Measurements from ENCODE around the gene HMG20A.

The HMG20A gene

DNA sequence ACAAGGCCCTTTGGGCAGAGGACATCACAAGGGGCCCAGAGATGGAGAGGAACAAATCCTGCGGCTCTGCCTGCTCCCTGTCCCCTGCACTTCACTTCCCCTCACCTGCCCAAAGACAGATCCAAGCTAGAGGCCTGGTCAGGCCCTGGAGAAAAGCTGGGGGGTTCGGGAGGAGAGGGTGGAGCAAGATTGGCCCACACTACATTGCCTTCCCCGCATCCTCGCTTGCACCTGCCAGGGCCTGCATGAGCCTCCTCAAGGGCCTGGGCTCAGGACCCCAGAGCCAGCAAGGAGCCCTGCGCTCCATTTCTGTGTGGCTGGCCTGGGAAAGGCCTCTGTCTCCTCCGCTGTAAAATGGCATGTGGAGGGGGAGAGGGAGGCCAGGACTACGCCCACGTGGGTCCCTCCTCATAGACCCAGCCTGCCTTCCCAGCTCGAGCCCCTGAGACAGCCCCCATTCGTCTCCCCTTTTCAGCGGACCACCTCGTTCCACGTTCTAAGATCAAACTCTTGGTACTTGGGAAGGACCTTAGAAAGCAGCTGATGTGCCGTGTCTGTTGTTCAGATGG, 106.0 kb downstream of the HMG20A start:
- DNase-seq, result no peak

DNA sequence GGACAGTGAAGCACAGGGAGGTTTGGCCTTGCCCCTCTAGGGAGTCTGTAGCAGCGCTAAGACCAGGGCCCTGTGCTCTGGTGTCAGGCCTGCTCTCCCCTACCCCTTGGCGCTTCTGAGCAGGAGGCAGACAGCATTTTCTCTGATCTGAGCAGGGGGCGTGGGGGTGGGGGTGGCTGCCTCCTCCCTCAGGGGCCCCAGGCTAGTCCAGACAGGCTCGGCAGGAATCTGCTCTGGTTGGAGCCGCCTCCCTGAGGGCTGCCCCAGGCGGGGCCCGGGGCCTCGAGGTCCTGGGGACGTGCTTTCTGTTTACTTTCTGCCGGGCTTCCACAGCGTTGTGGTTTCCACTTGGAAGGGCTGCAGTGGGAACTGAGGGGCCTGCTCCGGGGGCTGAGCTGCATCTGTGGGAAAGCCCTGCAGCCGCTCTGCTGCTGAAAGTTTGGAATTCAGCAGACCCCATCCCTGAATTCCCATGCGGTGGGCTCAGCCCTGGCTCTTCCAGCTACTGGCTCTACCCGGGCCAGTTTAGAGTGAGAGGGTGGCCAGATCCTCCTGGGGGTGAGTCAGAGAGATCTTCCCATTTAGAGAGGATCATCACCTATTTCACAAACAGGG, 106.6 kb downstream of the HMG20A start:
- peak; percentile 61 for DNase-seq

DNA sequence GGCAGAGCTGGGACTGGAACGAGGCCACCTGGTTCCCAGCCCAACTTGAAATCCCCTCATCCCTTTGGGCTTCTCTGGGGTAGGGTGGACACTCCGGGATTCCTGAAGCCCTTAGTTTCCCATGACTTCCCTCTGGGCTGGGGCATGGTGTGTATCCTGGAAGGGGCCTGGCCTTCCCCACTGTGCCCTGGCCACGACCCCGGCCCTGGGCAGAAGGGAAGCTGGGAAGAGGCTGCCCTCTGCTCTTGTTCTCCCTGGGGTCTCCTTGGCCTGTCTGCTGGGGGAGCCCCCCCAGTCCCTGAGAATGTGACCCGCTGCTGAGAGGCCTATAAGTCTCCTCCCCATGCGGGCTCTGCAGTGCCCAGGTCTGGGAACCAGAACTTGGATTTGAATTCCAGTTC, 107.1 kb downstream of the HMG20A start:
- DNase-seq, result no peak

DNA sequence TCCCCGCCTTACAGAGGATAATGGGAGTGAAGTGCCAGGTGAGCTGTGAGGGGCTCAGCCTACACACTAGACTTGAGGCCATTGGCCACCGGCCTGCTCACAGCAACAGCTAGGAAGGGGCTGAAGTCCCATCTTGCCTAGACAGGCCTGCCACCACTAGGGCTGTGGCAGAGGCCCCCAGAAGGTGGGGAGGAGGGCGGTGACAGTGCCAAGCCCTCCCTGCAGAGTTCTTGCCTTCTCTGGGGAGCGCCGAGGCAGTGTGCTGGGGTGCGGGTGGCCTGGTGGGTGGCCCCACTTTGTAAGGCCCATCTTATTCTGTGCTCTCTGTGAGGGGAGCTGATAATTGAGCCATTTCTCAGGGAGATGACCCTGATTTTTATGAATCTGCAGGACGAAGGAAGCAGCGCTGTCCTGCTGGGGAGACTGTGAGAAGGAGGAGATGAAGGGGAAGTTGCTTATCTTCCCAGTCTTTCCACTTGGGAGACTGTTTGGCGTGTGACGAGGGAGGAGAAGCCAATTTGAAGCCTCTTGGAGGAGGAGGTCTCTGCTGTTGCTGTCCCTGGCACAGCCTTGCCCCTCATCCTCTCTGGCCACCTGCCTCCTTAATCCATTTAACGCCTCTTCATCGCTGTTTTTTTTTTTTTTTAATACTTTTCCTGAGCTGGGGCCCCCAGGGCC, 107.7 kb downstream of the HMG20A start:
- DNase-seq, result no peak

DNA sequence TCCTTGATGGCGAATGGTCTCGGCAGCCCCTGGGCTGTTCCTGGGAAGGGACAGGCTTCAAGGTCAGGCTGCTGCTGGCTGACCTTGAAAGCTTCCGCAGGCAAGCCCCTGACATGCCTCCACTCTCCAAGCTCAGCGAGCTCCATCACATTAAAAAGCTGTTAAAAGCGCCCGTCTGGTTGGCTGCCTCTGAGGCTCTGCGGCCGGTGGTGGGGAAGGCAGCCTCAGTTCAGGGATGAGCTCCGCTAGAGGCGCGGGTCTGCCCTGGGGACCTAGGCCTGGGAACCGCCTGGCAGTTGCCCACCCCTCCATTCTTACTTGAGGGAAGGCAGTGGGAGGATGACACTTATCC, 108.3 kb downstream of the HMG20A start:
- peak; percentile 25 for DNase-seq

DNA sequence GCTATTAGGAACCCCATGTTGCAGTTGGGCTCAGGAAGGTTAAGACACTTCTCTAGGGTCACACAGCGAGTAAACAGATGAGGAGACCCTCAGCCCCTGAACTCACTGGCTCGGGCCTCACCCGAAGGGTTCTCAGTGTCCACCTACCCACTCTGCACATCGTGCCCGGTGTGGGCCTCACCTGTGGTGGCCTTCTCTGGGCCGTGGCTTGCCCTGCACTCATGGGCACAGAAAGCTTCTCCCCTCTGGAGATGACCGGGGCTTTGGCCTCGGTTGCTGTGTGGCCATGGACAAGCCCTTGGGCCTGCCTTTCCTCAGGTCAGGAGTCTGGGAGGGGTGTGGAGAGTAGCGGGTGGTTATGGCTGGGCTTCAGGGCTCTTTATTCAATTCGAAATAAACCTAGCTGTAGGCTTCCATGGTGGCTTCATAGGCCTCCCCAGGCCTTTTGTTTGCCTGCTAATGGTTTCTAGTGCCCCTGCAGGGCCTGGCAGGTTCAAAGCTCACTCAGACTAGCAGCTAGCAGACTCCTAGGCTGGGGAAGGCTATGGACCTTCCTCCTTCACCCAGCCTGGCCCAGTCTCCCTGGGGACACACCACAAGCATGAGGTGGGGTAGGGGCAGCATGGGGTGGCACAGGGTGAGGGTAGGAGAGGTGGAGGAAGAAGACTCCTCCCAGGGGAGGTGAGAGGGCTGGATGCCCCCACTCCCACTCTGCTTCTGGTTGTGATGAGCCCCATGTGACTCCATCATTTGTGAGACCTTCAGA, 108.9 kb downstream of the HMG20A start:
- no peak for DNase-seq

DNA sequence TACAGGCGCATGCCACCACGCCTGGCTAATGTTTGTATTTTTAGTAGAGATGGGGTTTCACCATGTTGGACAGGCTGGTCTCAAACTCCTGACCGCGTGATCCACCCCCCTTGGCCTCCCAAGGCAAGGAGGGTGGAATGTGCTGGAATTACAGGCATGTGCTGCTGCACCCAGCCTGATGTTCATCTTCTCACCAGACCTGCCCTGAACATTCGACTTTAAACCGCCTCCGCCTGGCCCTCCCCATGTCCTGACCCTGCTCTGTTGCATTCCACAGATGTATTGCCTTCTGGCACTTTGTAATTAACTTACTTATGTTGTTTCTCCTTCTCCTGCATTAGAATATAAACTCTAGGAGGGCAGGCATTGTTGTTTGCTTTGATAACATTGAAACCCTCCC, 109.9 kb downstream of the HMG20A start:
- DNase-seq, result no peak

DNA sequence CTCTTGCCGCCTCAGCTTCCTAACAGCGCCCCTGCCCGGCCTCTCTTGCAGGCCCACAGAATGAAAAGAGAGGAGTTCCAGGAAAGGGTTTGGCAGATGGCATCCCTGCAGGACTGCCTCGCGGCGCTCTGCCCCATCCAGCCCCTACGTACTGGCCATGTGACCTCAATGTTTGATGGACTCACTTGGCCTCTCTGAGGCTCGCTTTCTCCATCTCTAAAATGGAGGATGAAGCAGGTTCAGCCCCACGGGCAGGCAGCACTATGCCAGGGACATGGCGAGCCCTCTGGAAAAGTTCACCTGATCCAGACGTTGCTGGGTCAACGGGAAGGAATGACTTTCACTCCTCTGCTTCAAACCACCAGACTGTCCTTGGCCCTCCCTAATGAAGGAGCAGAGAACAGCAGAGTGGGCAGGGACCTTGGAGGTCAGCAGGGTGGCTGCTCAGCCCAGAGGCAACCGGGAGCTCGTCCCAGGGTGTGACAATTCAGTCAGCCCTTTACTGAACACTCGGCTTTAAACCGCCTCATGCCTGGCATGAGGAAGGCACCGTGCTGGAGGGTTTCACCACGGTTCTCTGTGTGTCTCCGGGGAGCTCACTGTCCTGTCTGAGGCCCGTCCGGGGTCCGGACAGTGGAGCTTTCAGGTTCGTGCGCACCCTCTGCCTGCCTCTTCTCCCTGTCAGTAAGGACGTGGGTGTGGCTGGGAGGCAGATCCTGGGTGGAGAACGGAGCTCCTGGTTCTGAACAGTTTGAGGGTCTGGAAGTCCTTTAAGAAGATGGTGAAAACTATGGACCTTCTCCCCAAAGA, 110.7 kb downstream of the HMG20A start:
- no peak for DNase-seq

DNA sequence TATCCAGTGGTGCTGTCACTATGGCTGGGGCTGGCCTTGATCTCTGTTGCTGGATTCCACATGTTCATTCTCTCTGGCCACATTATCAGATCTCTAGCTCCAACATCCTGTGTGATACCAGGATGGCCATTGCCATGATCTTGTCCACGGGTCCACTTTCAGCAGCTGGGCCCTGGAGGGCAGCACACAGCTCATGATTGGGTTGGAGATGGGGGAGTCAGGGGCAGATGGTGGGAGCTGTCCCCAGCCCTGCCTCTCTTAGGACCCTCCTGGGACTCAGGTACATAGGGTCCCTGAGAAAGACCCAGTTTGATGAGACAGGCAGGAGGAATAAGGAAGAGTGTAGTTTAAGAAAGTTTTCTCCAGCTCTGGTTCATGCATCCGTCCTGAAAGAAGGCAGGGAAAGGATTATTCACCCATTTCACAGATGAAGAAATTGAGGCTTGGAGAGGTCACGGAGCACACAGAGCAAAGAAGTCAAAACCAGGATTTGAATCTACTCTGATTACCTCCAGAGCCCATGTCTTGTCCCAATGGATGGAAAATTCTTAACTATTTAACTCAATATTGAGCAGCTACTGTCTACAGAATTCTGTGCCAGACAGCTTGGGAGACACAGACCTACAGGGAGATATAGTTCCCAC, 111.5 kb downstream of the HMG20A start:
- DNase-seq, result no peak

DNA sequence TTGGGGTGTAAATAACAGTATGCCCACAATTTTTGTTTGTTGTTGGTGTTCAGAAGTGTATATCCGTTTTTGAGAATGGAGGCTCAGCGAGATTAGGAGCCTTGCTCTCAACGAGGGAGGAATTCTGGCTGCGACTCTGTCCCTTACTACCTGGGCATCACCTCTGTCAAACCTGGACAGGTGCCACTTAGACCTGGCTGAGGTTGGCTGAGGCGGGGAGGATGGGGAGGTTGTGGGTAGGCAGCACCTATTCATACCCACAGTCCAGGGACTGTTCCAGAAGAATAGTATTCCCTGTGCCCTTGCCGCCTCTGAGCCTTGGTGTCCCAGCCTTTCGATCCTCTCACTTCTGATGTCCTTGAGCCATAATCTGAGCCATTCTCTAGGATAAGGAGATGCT, 112.2 kb downstream of the HMG20A start:
- no peak for DNase-seq

DNA sequence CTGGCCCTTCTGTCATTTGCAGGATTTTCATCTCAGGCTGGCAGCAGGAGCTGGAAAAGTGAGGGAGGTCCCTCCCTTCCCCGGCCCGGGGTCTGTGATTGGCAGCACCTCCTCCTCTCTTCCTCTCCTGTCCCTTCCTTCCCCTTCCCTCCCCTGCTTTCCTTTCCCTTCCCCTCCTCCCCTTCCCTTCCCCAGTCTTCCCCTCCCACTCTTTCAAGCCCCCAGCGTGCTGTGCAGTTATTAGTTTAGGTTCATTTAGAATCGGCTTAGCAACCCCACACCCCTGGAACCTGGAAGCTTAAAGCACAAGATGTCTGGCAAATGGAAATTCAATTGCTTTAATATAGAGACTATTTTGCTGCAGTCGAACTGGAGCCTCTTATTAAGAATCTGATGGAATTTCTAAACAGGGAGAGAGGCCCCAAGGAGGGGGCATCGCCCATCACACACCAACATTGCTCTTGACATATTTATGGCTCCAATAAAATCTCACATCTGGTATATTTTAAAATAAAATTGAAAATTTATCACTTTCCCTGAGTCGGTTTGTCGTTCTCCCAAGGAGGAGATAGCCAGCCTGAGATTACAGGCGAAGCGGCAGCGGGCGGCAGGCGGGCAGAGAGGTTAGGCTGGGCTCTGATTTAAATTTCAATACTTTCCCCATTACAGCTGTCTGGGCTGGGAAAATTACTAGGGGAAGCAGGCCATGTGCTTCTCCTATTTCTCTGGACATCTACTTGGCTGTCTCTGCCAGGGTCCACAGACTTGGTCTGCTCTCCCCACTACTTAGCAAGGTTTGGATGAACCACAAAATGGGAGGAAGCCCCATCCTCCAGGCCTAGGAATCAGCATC, 113.1 kb downstream of the HMG20A start:
- DNase-seq, result no peak
